Retinal pigment epithelial cell (primary cell): ENCODE data around the gene HOXD13.

ENCODE experiments used
- DNase-seq: peaks from one replicate; pipeline ENCODE4 v3.0.0-alpha.2; 2010; ENCODE audit warnings: low read depth
- H3K4me3 ChIP-seq: 2 replicates; pipeline ENCODE4 v1.5.1; 2011; ENCODE audit warnings: mild to moderate bottlenecking, low read length, control low read depth, moderate library complexity
- TF ChIP-seq, protein P1 (sequence below): conservative IDR thresholded peaks from 2 replicates; pipeline ENCODE4 v1.5.1; 2011; ENCODE audit warnings: low read depth, low read length, control low read depth, inconsistent platforms

HOXD13 gene

DNA sequence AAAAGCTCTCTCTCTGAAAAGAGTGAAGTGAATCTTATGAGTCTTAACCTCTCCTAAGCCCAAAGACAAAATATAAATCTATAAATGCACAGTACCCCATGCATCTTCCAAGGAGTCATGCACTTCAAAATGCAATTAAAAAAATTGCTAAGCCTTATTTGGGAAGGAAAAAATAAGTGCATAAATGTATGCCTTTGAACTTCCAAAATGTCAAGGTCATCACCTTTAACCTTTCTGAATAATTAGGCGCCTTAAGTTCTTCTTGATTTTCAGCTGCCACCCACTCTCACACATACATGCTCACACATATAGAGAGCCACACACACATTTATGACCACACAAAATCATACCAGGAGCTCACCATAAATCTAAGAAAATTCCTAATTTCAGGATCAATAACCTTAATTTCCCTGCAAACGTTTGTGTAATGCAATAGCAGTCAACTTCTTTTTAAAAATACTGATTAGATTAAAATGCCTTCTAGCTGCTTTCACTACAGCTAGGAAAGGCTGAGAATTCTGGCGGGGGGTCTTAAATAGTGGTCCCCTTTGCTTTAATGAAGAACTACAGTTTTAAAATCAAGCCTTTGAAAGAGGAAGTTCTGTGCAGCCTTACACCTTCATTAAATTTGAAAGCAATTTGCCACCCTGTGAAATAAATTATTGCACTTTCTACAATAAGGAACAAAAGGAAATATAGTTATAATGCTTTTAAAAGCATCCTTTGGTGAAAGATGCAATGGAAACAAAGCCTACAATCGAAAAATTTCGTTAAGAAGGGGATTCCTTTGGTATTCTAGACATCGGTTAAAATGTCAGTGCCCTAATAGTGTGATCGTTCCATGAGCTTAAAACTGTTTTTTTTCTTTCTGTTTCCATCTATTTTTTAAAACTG is 18.1 kb downstream of the HOXD13 start:
- H3K4me3 ChIP-seq, result no peak overlapping the region
- TF ChIP-seq, protein P1, sequence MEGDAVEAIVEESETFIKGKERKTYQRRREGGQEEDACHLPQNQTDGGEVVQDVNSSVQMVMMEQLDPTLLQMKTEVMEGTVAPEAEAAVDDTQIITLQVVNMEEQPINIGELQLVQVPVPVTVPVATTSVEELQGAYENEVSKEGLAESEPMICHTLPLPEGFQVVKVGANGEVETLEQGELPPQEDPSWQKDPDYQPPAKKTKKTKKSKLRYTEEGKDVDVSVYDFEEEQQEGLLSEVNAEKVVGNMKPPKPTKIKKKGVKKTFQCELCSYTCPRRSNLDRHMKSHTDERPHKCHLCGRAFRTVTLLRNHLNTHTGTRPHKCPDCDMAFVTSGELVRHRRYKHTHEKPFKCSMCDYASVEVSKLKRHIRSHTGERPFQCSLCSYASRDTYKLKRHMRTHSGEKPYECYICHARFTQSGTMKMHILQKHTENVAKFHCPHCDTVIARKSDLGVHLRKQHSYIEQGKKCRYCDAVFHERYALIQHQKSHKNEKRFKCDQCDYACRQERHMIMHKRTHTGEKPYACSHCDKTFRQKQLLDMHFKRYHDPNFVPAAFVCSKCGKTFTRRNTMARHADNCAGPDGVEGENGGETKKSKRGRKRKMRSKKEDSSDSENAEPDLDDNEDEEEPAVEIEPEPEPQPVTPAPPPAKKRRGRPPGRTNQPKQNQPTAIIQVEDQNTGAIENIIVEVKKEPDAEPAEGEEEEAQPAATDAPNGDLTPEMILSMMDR, result no peak

DNA sequence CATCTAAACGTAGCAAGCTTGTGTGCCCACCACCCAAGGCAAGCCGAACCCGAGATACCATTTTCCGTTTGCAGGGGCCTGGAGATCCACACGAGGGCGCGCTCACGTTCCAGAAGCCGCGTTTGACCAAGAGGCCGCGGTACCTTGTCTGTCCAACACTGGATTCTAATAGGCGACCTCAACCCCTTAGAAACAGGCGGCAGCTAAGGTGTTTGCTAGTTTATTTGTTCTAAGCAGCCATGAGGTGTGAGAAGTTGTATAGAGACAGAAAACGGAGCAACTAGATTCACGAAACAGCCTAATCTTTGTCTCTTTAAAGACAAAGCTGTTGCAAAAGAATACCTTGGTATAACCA is 18.8 kb downstream of the HOXD13 start:
- no peak overlapping the region for H3K4me3 ChIP-seq
- TF ChIP-seq, protein P1, result peak; percentile 78
- no peak for DNase-seq

More for the DNA sequence above, 18.1 kb downstream of the HOXD13 start:
- no peak for DNase-seq

DNA sequence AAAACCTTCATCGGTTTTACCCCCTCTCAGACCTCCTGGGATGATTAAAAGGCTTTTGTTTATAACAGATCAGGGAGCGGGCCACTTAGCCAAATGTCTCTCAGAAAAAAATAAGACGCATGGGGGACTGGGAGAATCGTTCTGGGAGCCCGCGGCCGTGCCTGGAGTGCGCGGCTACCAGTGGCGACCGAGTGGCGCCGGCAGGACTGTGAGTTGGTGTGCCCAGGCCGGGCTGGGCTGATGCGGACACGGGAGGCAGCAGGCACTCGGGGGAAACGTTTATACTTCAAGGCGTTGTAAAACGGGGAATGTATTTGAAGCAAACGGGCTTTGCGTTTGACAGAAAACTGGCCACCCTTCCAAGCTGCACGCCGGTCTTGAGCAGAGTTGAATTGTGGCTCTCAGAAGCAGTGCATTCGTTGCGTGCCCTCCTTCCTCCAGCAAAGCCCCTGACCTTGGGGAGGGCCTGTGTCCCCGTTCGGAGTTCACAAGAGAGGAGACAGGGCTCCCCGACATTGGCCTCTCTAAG is 19.4 kb downstream of the HOXD13 start:
- DNase-seq, result no peak
- no peak overlapping the region for H3K4me3 ChIP-seq
- TF ChIP-seq, protein P1, result no peak

DNA sequence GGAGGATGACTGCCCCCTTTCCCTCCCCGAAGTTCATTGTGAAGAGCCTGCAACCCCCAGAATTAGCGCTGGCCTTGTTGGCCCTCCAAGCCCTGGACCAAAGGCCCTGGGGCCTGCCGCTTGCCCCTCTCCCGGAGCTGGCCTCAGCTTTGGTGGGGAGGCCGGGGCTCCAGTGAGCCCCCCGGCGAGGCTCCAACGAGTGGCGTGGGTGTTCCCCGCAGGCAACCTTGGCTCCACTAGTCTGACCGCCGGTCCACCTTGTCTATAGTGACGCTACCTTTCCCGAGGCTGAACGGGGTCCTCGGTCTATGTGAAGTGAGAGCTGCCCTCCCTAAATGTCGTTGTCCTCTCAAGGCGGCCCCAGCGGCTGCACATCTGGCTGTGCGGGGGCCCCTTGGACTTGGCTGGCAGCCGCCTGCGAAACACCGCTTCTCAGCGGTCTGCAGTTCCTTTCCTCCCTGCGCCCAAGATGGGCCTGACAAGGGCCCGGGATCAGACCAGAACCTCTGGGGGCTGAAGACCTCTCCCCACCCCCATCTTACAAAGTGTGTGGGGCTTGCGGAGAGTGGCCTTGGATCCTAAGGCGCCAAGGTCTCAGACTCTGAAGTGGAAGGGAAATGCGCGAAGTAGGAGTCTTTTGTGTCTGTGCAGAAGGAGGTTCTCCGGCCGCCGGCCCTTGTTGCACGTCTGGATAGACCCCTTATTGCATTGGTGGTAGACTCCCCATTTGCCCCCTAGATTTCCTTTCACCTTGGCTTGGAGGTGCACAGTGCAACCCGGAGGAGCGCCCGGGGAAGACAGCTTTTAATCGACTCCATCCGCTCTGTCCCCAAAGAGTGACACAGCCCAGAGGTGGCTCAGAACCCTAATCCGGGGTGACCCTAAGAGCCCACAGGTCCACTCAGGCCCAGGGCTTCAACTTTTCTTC is 20.1 kb downstream of the HOXD13 start:
- no peak overlapping the region for H3K4me3 ChIP-seq
- TF ChIP-seq, protein P1, result no peak
- no peak for DNase-seq

DNA sequence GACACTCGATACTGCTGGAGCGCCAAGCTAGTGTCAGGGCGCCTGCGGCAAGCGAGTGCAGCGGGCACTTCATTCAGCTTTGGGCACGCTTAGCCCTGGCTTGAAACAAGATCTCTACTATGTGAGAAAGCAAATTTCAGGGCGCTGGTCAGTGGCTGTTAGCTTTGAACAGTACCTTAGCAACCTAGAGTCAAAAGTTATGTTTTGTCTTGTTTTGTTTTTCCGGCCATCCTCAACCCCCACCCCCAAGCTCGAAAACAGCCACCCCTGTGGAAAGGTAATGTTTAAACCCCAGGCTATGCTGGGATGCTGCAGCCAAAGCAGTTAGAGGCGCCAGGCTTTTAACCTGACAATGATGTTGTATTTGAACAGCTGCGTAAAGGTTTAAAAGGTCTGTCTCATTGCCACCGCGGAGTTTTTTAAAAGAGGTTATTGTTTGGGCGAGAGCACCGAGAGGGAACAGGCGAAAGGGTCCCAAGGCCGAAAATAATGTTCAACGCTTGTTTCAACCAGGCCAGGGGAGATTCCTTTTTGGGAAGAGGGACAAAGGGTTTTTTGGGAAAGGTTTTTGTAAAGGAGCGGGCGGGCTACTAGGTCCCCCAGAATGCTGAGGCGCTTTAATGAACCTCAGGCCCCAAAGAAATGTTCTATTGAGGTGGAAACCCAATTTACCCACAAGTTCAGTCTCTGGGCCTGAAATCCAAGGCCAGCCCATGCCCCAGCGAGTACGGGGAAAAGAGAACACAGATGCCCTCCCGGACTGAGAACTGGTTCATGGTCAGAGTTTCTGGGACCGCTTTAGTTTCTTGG is 21.8 kb downstream of the HOXD13 start:
- no peak overlapping the region for H3K4me3 ChIP-seq
- no peak for DNase-seq
- TF ChIP-seq, protein P1, result no peak

DNA sequence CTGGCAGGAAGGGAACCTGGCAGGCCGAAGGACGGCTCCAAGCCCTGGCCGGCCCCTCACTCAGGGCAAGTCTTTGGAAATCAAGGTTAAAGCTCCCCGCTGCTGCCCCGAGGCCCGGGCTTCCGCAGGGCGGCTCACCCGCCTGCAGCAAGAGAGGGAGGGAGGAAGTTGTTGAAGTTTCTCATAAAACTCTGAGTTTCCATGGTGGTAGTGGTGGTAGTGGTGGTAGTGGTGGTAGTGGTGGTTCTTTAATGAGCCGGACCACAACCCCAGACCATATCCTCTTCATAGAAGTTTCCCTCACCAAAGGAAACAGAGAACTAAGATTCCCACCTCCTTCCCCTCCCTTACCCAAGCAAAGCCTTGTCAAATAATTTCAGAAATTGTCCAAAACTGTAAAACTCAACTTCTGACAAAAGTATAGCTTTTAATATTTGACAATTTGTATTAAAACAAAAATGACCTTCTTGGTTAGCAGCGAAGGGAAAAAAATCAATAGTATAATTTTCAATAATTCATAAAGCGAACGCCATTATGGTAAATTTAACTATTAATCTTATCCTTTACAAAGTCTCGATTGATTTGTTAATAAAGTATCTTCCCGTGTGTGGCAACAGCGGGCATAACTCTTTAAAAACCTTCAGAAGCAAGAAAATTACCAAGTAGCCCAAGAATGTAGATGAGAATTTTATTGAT is 22.6 kb downstream of the HOXD13 start:
- TF ChIP-seq, protein P1, result no peak
- no peak overlapping the region for H3K4me3 ChIP-seq
- no peak for DNase-seq
